Calu3 (cell line): Measurements from ENCODE around the gene TBX20. TPM values are rescaled to one million over a fixed set of nuclear protein-coding genes. Genes with fewer than 3 reads are reported as not detected.

ENCODE experiments used
- BruUV-seq: library from RNA; stranded (reverse); fragments of 400-500 nt; replicated peaks from 2 replicates; lab custom pipeline; 2021; lab: Mats Ljungman, UMichigan
- CTCF ChIA-PET: fragments of 300-600 bp; sonication (Branson Sonifier 250); formaldehyde crosslinking; loops from one replicate; lab custom pipeline; 2022; ENCODE audit warnings: antibody characterized with exemption; lab: Charles Lee
- DNase-seq: peaks from one replicate; pipeline ENCODE4 v3.0.0; 2022
- H3K27ac Mint-ChIP-seq: one replicate; pipeline ENCODE4 v1.8.0; 2022; ENCODE audit warnings: mixed read lengths; ENCODE audit not compliant: unreplicated experiment
- H3K27me3 Mint-ChIP-seq: one replicate; pipeline ENCODE4 v1.8.0; 2022; ENCODE audit warnings: mixed read lengths; ENCODE audit not compliant: unreplicated experiment
- H3K36me3 Mint-ChIP-seq: one replicate; pipeline ENCODE4 v1.8.0; 2022; ENCODE audit warnings: mild to moderate bottlenecking, moderate library complexity, mixed read lengths; ENCODE audit not compliant: insufficient read depth, unreplicated experiment
- H3K4me1 Mint-ChIP-seq: one replicate; pipeline ENCODE4 v1.8.0; 2022; ENCODE audit warnings: mild to moderate bottlenecking, low read depth, mixed read lengths; ENCODE audit not compliant: unreplicated experiment
- H3K4me3 Mint-ChIP-seq: one replicate; pipeline ENCODE4 v1.8.0; 2022; ENCODE audit warnings: mild to moderate bottlenecking, low read depth, moderate library complexity, mixed read lengths; ENCODE audit not compliant: unreplicated experiment
- H3K9me3 Mint-ChIP-seq: one replicate; pipeline ENCODE4 v1.8.0; 2022; ENCODE audit warnings: low read depth, mixed read lengths; ENCODE audit not compliant: unreplicated experiment
- intact Hi-C: fragments of 100-400 bp; cut with micrococcal nuclease; formaldehyde crosslinking; loops from one replicate; pipeline ENCODE4 v1.10.0; 2022; ENCODE audit not compliant: unreplicated experiment
- total RNA-seq: library from RNA; stranded (reverse); gene quantifications from 2 replicates; pipeline ENCODE4 v1.2.3, GENCODE V29; 2022
- TF ChIP-seq, protein P1 (sequence below): fragments of 200-600 bp; IDR thresholded peaks from one replicate; pipeline ENCODE4 v1.8.0; 2022; ENCODE audit warnings: antibody characterized with exemption; ENCODE audit not compliant: unreplicated experiment

Gene TBX20
- total RNA-seq, 1 experiment from 2014 or later: 3.4 TPM

DNA sequence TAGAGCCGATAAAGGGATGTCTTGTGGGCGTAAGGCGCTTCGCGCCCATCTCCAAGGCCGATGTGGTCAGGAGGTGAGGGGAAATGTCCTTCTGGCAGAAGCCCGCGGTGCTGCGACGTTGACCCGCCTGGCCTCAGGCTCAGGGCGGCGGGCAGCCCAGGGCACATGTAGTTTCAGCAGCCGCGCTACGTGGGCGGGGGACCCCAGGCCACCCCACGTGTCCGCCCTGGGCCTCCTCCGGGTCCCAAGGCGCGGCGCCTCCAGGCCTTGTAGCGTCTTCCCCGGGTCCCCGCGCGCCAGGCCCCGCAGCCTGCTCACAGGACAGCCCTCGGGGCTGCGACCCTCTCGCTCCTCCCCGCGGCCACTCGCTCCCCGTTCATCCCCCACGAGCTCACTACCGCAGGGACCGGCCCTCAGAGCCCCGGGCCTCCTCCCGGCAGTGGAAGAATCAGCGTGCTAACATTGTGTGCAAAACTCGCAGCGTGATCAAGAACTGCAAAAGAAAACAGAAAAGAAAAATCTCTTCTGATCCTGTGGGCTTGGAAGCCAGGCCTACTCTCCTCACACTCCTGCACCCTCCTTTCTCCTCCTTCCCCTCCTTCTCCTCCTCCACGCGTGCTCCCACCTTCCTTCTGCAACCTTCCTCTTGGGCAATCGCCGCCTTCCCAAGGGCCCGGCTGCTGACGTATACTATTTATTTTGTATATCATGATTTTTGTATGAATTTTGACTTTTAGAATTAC is 4.4 kb upstream of the TBX20 start:
- BruUV-seq: no TSS peak
- Mint-ChIP-seq H3K27me3 (peaks cover 38% of the 10 kb centered on the region), H3K27ac (no peak overlapping the region)

DNA sequence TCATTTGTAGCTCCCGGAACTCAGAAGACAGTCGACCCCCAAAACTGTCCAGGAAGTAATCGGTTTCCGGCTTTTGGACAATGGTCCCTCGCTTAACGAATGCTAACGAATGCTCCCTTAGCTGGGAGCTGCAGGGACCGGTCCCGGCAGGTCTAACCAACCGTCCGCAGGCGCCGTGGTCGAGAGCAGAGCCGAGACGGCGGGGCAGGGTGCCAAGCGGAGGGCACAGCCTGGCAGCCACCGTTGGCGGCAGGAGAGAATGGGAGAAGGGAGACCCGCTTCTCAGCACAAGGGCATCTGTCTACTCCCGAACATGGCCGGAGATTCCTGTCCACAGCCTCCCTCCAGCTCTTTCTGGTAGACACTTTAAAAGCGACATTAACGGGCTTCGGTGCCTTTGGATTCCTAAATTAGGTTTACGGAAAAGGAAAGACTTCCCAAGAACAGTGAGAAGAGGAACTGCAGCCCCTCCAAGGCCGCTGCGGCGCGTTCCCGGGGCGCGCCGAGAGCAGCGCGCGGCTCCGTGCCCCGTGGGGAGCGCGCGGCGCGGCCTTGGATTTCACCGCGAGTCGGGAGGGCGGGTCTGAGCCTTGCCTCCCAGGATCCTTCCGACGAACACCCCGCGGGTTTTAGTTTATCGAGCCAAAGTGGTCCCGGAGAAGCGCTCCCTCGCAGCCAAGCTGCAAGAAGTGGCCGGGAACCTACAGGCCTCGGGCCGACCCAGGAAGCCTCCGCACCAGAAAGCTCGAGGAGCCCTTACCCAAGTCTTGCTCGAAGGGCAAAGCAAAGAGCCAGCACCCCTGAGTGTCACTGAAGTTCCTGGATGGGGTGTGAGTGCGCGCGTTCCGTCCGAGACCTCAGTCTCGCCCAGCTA is 3.6 kb upstream of the TBX20 start:
- CTCF ChIA-PET: no interaction called here
- DNase-seq: no peak
- Mint-ChIP-seq H3K27ac (no peak overlapping the region), H3K4me1 (no peaks in the 10 kb centered on the region), H3K9me3 (no peaks in the 10 kb centered on the region), H3K27me3 (peaks cover 46% of the 10 kb centered on the region), H3K4me3 (no peak overlapping the region), H3K36me3 (peaks cover 3% of the 10 kb centered on the region)
- BruUV-seq: no TSS peak
- TF ChIP-seq, protein P1, sequence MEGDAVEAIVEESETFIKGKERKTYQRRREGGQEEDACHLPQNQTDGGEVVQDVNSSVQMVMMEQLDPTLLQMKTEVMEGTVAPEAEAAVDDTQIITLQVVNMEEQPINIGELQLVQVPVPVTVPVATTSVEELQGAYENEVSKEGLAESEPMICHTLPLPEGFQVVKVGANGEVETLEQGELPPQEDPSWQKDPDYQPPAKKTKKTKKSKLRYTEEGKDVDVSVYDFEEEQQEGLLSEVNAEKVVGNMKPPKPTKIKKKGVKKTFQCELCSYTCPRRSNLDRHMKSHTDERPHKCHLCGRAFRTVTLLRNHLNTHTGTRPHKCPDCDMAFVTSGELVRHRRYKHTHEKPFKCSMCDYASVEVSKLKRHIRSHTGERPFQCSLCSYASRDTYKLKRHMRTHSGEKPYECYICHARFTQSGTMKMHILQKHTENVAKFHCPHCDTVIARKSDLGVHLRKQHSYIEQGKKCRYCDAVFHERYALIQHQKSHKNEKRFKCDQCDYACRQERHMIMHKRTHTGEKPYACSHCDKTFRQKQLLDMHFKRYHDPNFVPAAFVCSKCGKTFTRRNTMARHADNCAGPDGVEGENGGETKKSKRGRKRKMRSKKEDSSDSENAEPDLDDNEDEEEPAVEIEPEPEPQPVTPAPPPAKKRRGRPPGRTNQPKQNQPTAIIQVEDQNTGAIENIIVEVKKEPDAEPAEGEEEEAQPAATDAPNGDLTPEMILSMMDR: no peak
- intact Hi-C loops: no loop called here

More for the DNA sequence above, 4.4 kb upstream of the TBX20 start:
- Mint-ChIP-seq H3K9me3 (no peaks in the 10 kb centered on the region), H3K4me3 (no peak overlapping the region), H3K4me1 (no peaks in the 10 kb centered on the region), H3K36me3 (peaks cover 2% of the 10 kb centered on the region)
- CTCF ChIA-PET: no interaction called here
- intact Hi-C loops: no loop called here
- TF ChIP-seq, protein P1: no peak
- no peak for DNase-seq

DNA sequence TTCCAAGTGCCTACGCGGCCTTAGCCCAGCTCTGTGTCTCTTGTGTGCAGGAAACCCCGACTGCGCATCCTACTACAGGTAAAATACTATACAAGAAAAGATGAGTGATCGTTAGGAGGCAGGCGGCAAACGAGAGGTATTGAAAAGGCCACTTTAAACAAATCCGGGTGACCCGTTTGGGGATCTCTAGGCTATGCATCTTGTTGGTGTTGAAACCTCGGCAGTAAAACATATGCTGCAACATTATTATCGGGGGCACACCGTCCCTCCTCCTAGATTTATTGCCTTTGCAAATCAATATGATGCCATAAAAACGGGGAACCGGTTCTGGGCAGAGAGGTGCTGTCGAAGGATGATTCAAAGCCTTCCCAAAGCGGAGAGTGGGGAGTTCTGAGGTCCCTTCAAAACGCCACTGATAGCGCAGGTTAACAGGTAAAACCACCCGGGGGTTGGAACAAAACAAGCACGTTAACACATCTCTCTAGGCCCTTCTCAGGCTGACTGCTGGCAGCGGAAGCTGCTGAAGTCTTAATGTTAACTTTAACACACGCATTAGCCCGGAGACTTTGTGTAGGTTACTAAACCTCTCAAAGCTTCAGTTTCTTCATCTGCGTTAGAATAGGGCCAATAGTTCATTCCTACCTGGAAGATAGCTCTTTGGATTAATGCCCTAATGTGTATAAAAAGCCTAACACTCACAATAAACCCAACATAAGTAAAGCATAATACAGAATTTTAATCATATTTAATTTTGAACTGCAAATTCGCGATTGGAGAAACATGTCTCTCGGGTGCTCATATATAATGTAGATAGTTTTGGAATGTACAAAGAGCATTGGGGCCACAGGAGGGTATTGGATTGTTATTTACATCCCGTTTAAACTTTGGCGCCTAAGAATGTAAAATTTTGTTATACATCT is 2.6 kb upstream of the TBX20 start:
- H3K27ac Mint-ChIP-seq: no peak overlapping the region
- BruUV-seq: no TSS peak
- no peak overlapping the region for H3K4me3 Mint-ChIP-seq
- peaks cover 9% of the 10 kb centered on the region for H3K4me1 Mint-ChIP-seq
- no peaks in the 10 kb centered on the region for H3K9me3 Mint-ChIP-seq
- peaks cover 3% of the 10 kb centered on the region for H3K36me3 Mint-ChIP-seq
- intact Hi-C loops: no loop called here
- CTCF ChIA-PET: no interaction called here
- TF ChIP-seq, protein P1: no peak
- DNase-seq: no peak
- peaks cover 56% of the 10 kb centered on the region for H3K27me3 Mint-ChIP-seq
